Measurements from ENCODE around the gene DNAJC13. TPM values are rescaled to one million over a fixed set of nuclear protein-coding genes. Genes with fewer than 3 reads are reported as not detected.

The DNAJC13 gene
- total and polyA plus RNA-seq, 4 donors = 6.3 to 22.8 (median 15.4) TPM

- Histone ChIP-seq H3K4me3 (ENCODE audit: low read depth in 1 of 3, low read length in 3 of 3) (no peak overlapping the region), H3K9me3 (ENCODE audit: control insufficient read depth in 4 of 4, low read length in 3 of 4) (no peaks in the 10 kb centered on the region), H3K9ac (ENCODE audit: low read depth in 1 of 2, low read length in 2 of 2) (no peak overlapping the region), H3K27me3 (ENCODE audit: control insufficient read depth in 4 of 4, insufficient read depth in 4 of 4, low read length in 3 of 4) (no peaks in the 10 kb centered on the region), H3K27ac (ENCODE audit: low read depth in 1 of 2, low read length in 2 of 2) (no peak overlapping the region), H3K36me3 (ENCODE audit: control insufficient read depth in 4 of 4, insufficient read depth in 3 of 4, low read depth in 1 of 4, low read length in 3 of 4) (peaks cover 3 to 10% (median 4%) of the 10 kb centered on the region in 4 donors), H3K4me1 (ENCODE audit: control insufficient read depth in 4 of 4, insufficient read depth in 4 of 4, low read length in 3 of 4) (no peaks in the 10 kb centered on the region)
- 73% methylated on average over 2 of the region's 2 CpGs for WGBS
- TF ChIP-seq MAX (IDR thresholded peaks at IDR 0.05) = no peak
- TF ChIP-seq RXRA (IDR thresholded peaks at IDR 0.05) = no peak
- TF ChIP-seq HNF4A (conservative IDR thresholded peaks at IDR 0.05) = no peak
- no peak for TF ChIP-seq RAD21 (IDR thresholded peaks at IDR 0.05)
- no peak for TF ChIP-seq SP1 (IDR thresholded peaks at IDR 0.05)
- no peak for TF ChIP-seq REST (IDR thresholded peaks at IDR 0.05)
- TF ChIP-seq EGR1 (IDR thresholded peaks at IDR 0.05; ENCODE audit: low read depth in 2 of 2) = no peak
- no peak for TF ChIP-seq ATF3 (IDR thresholded peaks at IDR 0.05)
- no peak for TF ChIP-seq CTCF (IDR thresholded peaks at IDR 0.05; ENCODE audit: low read depth, low read length, missing input control)
- no peak for DNase-seq (ENCODE audit: low spot score)
Observed at GRCh38 chr3:132542577-132542976, 125.3 kb downstream of the DNAJC13 start.

GRCh38 chr3:132543011-132543739 lies 125.9 kb downstream of the DNAJC13 start:
- H3K4me1 ChIP-seq (ENCODE audit: control insufficient read depth in 4 of 4, insufficient read depth in 4 of 4, low read length in 3 of 4) = no peaks in the 10 kb centered on the region
- H3K27me3 ChIP-seq (ENCODE audit: control insufficient read depth in 4 of 4, insufficient read depth in 4 of 4, low read length in 3 of 4) = no peaks in the 10 kb centered on the region
- no peak overlapping the region for H3K4me3 ChIP-seq (ENCODE audit: low read depth in 1 of 3, low read length in 3 of 3)
- TF ChIP-seq TAF1 (conservative IDR thresholded peaks at IDR 0.05) (no peak), MAX (IDR thresholded peaks at IDR 0.05) (no peak), FOXA2 (IDR thresholded peaks at IDR 0.05) (no peak), YY1 (IDR thresholded peaks at IDR 0.05) (no peak), RXRA (IDR thresholded peaks at IDR 0.05) (no peak), SP1 (IDR thresholded peaks at IDR 0.05) (no peak), NR2F2 (IDR thresholded peaks at IDR 0.05) (no peak), FOXA1 (IDR thresholded peaks at IDR 0.05) (no peak)
- no peak overlapping the region for H3K27ac ChIP-seq (ENCODE audit: low read depth in 1 of 2, low read length in 2 of 2)
- 85% methylated on average over 2 of the region's 2 CpGs for WGBS
- DNase-seq (ENCODE audit: low spot score) = no peak
- no peaks in the 10 kb centered on the region for H3K9me3 ChIP-seq (ENCODE audit: control insufficient read depth in 4 of 4, low read length in 3 of 4)
- peaks cover 1 to 9% (median 3%) of the 10 kb centered on the region in 4 donors for H3K36me3 ChIP-seq (ENCODE audit: control insufficient read depth in 4 of 4, insufficient read depth in 3 of 4, low read depth in 1 of 4, low read length in 3 of 4)
- H3K9ac ChIP-seq (ENCODE audit: low read depth in 1 of 2, low read length in 2 of 2) = no peak overlapping the region

Measured in liver (tissue), 9 donors.